Measurements from ENCODE around the gene CNTNAP3. TPM values are rescaled to one million over a fixed set of nuclear protein-coding genes. Genes with fewer than 3 reads are reported as not detected.
"Not testable (repeated sequence)": the region's sequence is repeated elsewhere in the genome, so short reads cannot be mapped to it uniquely, and the experiment has no call there.

CNTNAP3 gene
- 14.7 TPM for total RNA-seq

DNA sequence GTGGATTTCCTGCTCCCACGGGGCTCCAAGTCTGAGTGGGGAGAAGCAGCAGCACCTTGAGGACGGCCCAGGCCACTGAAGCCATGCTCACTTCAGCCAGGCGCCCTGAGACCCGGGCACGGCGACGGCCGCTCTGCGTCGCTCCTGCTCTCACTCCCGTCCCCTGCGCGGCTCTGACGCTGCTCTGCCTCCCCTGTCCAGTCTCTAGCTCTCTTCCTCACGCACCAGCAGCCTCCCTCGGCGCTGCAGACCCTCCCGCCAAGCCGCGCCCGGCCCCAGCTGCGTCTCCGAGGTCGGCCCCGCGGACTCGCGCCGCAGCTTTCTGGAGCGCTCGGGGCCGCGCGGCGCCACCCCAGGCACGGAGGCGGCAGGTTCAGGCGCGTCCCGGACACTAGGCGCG lies at the start of gene CNTNAP3:
Gene CNTNAP3, minus strand, starts transcription at position 188 of the 400 bp plus-strand sequence. Its CDS starts 103 bp downstream, at position 85.
- H3K9me3 ChIP-seq; H3K4me3 ChIP-seq; intact Hi-C loops (cut with DNase I); DNase-seq (ENCODE audit: extremely low spot score in 2 of 2); H3K27ac ChIP-seq; H3K27me3 ChIP-seq; H3K4me1 ChIP-seq; H3K36me3 ChIP-seq: not testable (repeated sequence)

DNA sequence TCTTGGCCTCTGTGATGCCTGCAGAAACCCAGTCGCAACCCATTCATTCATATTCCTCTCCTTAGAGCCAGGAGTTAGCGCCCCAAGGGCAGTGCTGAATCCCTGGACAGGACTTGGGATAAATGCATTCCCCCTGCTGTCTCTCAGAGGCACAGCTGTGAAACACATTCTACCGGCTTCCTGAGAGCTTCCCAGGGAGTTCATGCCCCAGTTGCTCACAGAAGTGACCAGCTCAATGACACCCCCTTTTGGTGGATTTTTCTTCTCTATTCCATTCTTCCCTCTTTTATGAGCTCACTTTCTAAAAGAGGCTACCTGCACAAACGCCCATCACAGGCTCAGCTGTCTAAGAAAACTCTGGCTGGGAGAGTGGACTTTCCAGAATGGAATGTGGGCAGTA lies 8.0 kb downstream of the CNTNAP3 start:
- H3K27me3 ChIP-seq; H3K4me1 ChIP-seq; H3K9me3 ChIP-seq; H3K27ac ChIP-seq; H3K36me3 ChIP-seq; H3K4me3 ChIP-seq; intact Hi-C loops (cut with DNase I); DNase-seq (ENCODE audit: extremely low spot score in 2 of 2): not testable (repeated sequence)

- DNase-seq (ENCODE audit: extremely low spot score in 2 of 2); H3K27ac ChIP-seq; H3K9me3 ChIP-seq; H3K4me3 ChIP-seq; H3K4me1 ChIP-seq; H3K27me3 ChIP-seq; H3K36me3 ChIP-seq; intact Hi-C loops (cut with DNase I): not testable (repeated sequence)
Observed at GRCh38 chr9:39242513-39242912, 45.5 kb downstream of the CNTNAP3 start.

GRCh38 chr9:39232130-39232991 lies 55.6 kb downstream of the CNTNAP3 start:
- H3K27me3 ChIP-seq; H3K27ac ChIP-seq; DNase-seq (ENCODE audit: extremely low spot score in 2 of 2); H3K4me3 ChIP-seq; H3K4me1 ChIP-seq; H3K9me3 ChIP-seq; H3K36me3 ChIP-seq; intact Hi-C loops (cut with DNase I): not testable (repeated sequence)

DNA sequence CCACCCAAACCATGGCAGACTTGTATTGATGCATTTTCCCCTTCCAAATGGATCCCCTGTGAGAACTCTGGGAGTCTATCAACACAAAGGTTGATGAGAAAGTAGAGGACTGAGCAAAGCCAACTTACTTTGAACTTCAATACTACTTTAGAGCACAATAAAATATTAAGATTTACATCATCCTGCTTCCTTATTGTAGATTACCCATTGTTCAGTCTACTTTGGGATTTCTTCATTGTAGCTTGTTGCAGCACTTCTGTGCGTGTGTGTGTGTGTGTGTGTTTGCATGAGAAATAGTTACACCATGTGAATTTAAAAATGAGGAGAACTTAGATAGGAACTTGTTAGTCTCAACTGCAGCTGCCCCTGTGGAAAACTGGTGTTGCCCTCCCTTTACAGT lies 72.0 kb downstream of the CNTNAP3 start:
- DNase-seq (ENCODE audit: extremely low spot score in 2 of 2); H3K27ac ChIP-seq; H3K9me3 ChIP-seq; H3K4me3 ChIP-seq; H3K36me3 ChIP-seq; H3K4me1 ChIP-seq; H3K27me3 ChIP-seq; intact Hi-C loops (cut with DNase I): not testable (repeated sequence)

DNA sequence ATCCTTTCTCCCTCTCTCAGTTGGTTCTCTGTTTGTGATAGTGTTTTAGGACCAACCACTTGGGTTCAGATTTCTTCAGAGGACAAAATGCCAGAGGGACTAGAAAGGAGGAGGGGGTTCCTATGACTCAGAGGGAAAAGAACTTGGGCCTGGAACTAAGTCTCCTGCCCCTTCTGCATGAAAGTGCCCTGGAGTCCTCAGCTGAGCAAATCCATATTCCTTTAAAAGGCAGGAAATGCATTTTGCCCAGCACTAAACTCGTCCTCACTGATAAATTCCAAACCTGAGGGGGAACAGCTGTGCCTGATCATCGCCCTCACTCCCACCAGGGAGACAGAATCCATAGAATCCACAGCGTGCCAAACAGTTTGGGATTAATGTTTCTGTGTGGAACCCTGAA lies 78.2 kb downstream of the CNTNAP3 start:
- intact Hi-C loops (cut with DNase I); H3K27ac ChIP-seq; H3K27me3 ChIP-seq; H3K36me3 ChIP-seq; H3K9me3 ChIP-seq; H3K4me3 ChIP-seq; H3K4me1 ChIP-seq; DNase-seq (ENCODE audit: extremely low spot score in 2 of 2): not testable (repeated sequence)

- not testable (repeated sequence) for H3K4me1 ChIP-seq
Observed at GRCh38 chr9:39206643-39207042, 81.3 kb downstream of the CNTNAP3 start.

GRCh38 chr9:39205842-39206241 lies 82.1 kb downstream of the CNTNAP3 start:
- H3K36me3 ChIP-seq; H3K4me1 ChIP-seq; H3K4me3 ChIP-seq; intact Hi-C loops (cut with DNase I); H3K27ac ChIP-seq; DNase-seq (ENCODE audit: extremely low spot score in 2 of 2); H3K27me3 ChIP-seq; H3K9me3 ChIP-seq: not testable (repeated sequence)

More at GRCh38 chr9:39206643-39207042, 81.3 kb downstream of the CNTNAP3 start:
- H3K27me3 ChIP-seq; H3K9me3 ChIP-seq; H3K36me3 ChIP-seq; DNase-seq (ENCODE audit: extremely low spot score in 2 of 2); intact Hi-C loops (cut with DNase I); H3K4me3 ChIP-seq; H3K27ac ChIP-seq: not testable (repeated sequence)

DNA sequence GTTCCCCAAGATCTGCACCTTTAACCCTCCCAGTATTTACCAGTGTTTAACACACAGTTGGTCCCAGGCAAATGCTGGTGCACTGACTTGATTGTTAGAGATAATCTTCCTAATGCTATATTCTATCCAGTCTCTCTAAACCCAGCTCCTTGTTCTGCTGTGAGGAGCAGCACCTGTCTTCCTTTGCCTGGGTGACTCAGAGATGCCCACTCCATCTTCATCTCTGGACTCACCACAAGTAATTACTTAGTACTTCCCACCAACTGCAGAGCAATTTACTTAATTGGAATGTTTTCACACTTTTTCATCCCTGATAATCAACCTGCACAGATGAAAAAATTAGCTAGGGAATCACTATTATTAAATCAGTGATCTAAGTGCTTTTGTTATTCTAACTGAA lies 87.6 kb downstream of the CNTNAP3 start:
- intact Hi-C loops (cut with DNase I); H3K9me3 ChIP-seq; H3K36me3 ChIP-seq; DNase-seq (ENCODE audit: extremely low spot score in 2 of 2); H3K4me1 ChIP-seq; H3K27me3 ChIP-seq; H3K4me3 ChIP-seq; H3K27ac ChIP-seq: not testable (repeated sequence)

DNA sequence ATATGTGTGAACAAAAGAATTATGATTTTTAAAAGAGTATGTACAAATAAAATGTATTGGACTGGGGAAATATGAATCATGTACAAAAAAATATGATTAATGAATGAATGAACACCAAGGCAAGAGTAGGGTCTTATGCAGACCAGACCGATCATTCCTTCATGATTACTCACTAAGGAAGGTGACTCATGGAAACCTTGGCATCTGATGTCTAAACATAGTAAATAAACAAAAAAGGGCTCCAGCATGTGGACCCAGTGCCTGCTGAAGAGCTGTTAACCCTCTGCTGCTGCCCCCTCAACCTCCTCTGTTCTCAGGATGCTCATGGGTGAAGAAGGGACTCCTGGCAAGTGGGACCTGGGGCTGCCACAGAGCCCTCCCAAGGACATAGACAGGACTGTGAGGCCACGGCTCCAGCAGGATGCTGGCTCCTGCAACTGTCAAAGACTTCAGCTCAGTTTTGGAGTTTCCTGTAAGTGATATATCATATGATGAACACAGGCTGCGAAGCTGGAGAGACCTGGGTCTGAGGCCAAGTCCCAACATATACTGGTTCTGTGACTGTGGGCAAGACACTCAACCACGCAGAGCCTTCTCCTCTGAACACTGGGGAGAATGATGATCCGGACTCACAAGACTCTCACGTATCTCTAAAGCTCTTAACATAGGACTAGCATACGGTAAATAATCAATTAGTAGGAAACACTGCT lies 89.8 kb downstream of the CNTNAP3 start:
- H3K27ac ChIP-seq; H3K4me3 ChIP-seq; H3K9me3 ChIP-seq; H3K27me3 ChIP-seq; H3K36me3 ChIP-seq; H3K4me1 ChIP-seq; DNase-seq (ENCODE audit: extremely low spot score in 2 of 2); intact Hi-C loops (cut with DNase I): not testable (repeated sequence)

DNA sequence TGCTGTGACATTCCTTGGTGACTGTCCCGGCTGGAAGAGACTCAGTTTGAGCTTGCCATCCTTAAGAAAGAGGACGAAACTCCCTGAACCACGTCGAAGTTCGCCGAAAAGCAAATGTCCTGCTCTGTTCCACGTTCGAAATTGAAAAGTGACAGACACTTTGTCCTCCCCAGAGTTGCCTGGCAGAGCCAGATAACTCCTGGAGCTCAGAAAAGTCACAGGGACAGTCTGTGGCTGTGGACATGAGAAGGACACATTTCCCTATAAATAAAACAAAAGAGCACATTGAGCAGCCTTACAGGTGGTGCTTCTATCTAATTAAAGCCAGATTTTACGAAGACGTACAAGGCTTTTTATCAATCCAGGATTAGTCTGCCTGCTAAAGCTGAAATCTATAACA lies 116.6 kb downstream of the CNTNAP3 start:
- H3K27me3 ChIP-seq; H3K9me3 ChIP-seq; H3K4me1 ChIP-seq; H3K27ac ChIP-seq; H3K36me3 ChIP-seq; DNase-seq (ENCODE audit: extremely low spot score in 2 of 2); intact Hi-C loops (cut with DNase I); H3K4me3 ChIP-seq: not testable (repeated sequence)

DNA sequence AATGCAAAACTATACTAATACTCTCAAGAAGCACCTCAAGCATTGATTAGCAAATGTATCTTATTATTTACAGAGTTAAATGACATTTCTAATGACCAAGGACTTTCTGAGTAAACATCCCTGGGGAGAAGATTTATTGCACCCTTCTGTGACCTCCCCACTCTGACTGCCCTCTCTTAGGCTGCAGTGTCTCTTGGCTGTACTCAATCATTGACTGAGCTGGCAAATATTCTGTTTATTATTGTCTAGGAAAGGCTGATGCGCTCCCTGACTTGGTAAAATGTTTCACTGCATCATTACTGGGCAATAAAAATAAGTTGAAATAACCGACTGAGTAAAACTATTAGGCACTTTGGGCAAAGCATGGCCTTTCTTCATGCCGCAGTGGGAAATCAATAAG lies 130.3 kb downstream of the CNTNAP3 start:
- DNase-seq (ENCODE audit: extremely low spot score in 2 of 2); H3K27me3 ChIP-seq; H3K4me1 ChIP-seq; intact Hi-C loops (cut with DNase I); H3K27ac ChIP-seq; H3K9me3 ChIP-seq; H3K4me3 ChIP-seq; H3K36me3 ChIP-seq: not testable (repeated sequence)

DNA sequence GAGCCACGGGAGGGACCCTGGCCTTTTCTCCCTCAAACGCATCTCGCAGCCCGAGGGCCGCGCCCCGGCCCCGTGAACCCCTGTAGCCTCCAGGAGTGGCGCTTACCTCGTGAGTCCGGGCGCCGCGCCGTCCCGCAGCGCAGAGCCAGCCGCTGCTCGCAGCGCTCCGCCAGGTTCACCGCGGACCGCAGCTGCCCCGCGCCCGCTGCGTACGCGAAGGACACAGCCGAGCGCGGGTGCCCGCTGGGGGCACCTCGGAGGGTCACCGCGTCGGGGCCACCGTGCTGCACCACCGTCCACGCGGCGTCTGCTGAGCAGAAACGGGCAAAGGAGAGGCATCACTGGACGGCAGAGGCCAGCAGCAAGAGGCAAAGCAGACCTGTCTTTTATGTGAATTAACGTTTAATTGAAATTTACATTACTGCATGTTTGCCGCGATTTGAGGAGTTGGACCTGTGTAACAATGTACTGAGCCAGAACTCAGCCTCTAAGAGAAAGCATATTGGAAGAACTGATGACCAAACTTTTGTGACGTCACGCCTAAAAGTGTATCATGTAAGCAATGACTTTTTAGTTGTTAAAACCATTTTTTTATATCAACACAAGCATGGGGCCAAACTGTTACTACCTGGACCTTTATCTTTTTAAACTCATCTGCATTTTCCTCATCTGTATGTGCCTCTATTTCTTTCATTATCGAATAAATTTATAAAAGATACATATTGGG lies 155.0 kb downstream of the CNTNAP3 start:
- intact Hi-C loops (cut with DNase I); H3K36me3 ChIP-seq; H3K27ac ChIP-seq; H3K27me3 ChIP-seq; H3K4me1 ChIP-seq; DNase-seq (ENCODE audit: extremely low spot score in 2 of 2); H3K9me3 ChIP-seq; H3K4me3 ChIP-seq: not testable (repeated sequence)
